HUDEP-2 (cell line): ENCODE measurements around the gene CEP192.
"Not testable (repeated sequence)": the region's sequence is repeated elsewhere in the genome, so short reads cannot be mapped to it uniquely, and the experiment has no call there.

Experiments
- DNase-seq, 76 experiments: peaks; one replicate each; lab custom pipeline; 2025; ENCODE audit not compliant: unreplicated experiment in 76 of 76; lab: John Stamatoyannopoulos, UW

CEP192 gene

GRCh38 chr18:13095466-13095865 is 104.3 kb downstream of the CEP192 start:
- DNase-seq, result no peak

GRCh38 chr18:13096232-13096631 is 105.1 kb downstream of the CEP192 start:
- no peak for DNase-seq

- DNase-seq, result no peak
Observed at GRCh38 chr18:13096719-13097118, 105.6 kb downstream of the CEP192 start.

- DNase-seq, result not testable (repeated sequence)
Observed at GRCh38 chr18:13098104-13098503, 106.9 kb downstream of the CEP192 start.

GRCh38 chr18:13099113-13099512 is 108.0 kb downstream of the CEP192 start:
- DNase-seq, result no peak

- DNase-seq, result no peak
Observed at GRCh38 chr18:13100942-13101658, 109.9 kb downstream of the CEP192 start.

- DNase-seq, result no peak
Observed at GRCh38 chr18:13101659-13102197, 110.6 kb downstream of the CEP192 start.

- peak in 2 of 76 experiments; percentile 5 to 24 for DNase-seq
Observed at GRCh38 chr18:13103366-13103765, 112.2 kb downstream of the CEP192 start.

GRCh38 chr18:13105059-13105458 is 113.9 kb downstream of the CEP192 start:
- no peak for DNase-seq

GRCh38 chr18:13107074-13107473 is 115.9 kb downstream of the CEP192 start:
- DNase-seq, result no peak

- DNase-seq, result no peak
Observed at GRCh38 chr18:13108330-13108729, 117.2 kb downstream of the CEP192 start.

- no peak for DNase-seq
Observed at GRCh38 chr18:13110559-13110958, 119.4 kb downstream of the CEP192 start.

- peak in 7 of 76 experiments; percentile 3 to 36 (median 13) for DNase-seq
Observed at GRCh38 chr18:13112982-13113381, 121.8 kb downstream of the CEP192 start.

GRCh38 chr18:13120255-13120654 is 129.1 kb downstream of the CEP192 start:
- DNase-seq, result no peak

GRCh38 chr18:13120983-13121441 is 129.8 kb downstream of the CEP192 start:
- DNase-seq, result no peak

GRCh38 chr18:13124411-13124810 is 133.2 kb downstream of the CEP192 start:
- no peak for DNase-seq

GRCh38 chr18:13125191-13125590 is 134.0 kb downstream of the CEP192 start:
- no peak for DNase-seq

- no peak for DNase-seq
Observed at GRCh38 chr18:13126966-13127598, 135.9 kb downstream of the CEP192 start.

GRCh38 chr18:13131283-13131682 is 140.1 kb downstream of the CEP192 start:
- no peak for DNase-seq

GRCh38 chr18:13134551-13135401 is 143.6 kb downstream of the CEP192 start:
- no peak for DNase-seq
